A549 (cell line): ENCODE results near the gene GH2.

Source experiments
- BHLHE40 ChIP-seq: IDR thresholded peaks from 2 replicates; pipeline ENCODE4 v1.6.1; 2012; ENCODE audit warnings: low read depth, low read length, inconsistent platforms
- CTCF ChIP-seq: fragments of >200 bp; sonication (Bioruptor Twin); formaldehyde crosslinking; IDR thresholded peaks from 3 replicates; pipeline ENCODE4 v1.5.1; 2016
- JUNB ChIP-seq: fragments of >200 bp; sonication (Bioruptor Twin); formaldehyde crosslinking; IDR thresholded peaks from 2 replicates; pipeline ENCODE4 v1.6.1; 2016
- MAFK ChIP-seq: fragments of 450-650 bp; IDR thresholded peaks from 2 replicates; pipeline ENCODE4 v1.6.1; 2014; ENCODE audit not compliant: partially characterized antibody
- MAX ChIP-seq: IDR thresholded peaks from 2 replicates; pipeline ENCODE4 v1.6.1; 2012
- MYC ChIP-seq: IDR thresholded peaks from 2 replicates; pipeline ENCODE4 v1.6.1; 2012; ENCODE audit warnings: mild to moderate bottlenecking, inconsistent platforms, low read length, improper control_type of control experiment, borderline replicate concordance
- POLR2A ChIP-seq: IDR thresholded peaks from 2 replicates; pipeline ENCODE4 v1.6.1; 2012; ENCODE audit warnings: mild to moderate bottlenecking, low read length
- RAD21 ChIP-seq, 2 experiments: fragments of >200 bp in 1 of 2; sonication (Bioruptor Twin) in 1 of 2; formaldehyde crosslinking in 1 of 2; IDR thresholded peaks in 1 of 2; conservative IDR thresholded peaks in 1 of 2; 2 replicates in 1 of 2; 3 replicates in 1 of 2; pipeline ENCODE4 v1.6.1; 2012 to 2018; ENCODE audit warnings: inconsistent platforms in 1 of 2
- RARB ChIP-seq: fragments of 250-450 bp; sonication (Bioruptor Pico); IDR thresholded peaks from 2 replicates; pipeline ENCODE4 v1.8.0; 2021; ENCODE audit warnings: mild to moderate bottlenecking, moderate library complexity
- REST ChIP-seq: fragments of 200-600 bp; sonication (generic); IDR thresholded peaks from 2 replicates; pipeline ENCODE4 v1.6.1; 2016; ENCODE audit warnings: antibody characterized with exemption, mild to moderate bottlenecking, moderate library complexity
- SREBF2 ChIP-seq: fragments of 450-650 bp; IDR thresholded peaks from 2 replicates; pipeline ENCODE4 v1.6.1; 2014; ENCODE audit warnings: mild to moderate bottlenecking, moderate library complexity
- USF2 ChIP-seq: fragments of 450-650 bp; IDR thresholded peaks from 2 replicates; pipeline ENCODE4 v1.6.1; 2014; ENCODE audit warnings: antibody characterized with exemption
- ZFP36 ChIP-seq: fragments of 450-650 bp; IDR thresholded peaks from 2 replicates; pipeline ENCODE4 v1.6.1; 2014; ENCODE audit warnings: borderline replicate concordance; ENCODE audit not compliant: partially characterized antibody
- ZNF302 ChIP-seq: fragments of 250-450 bp; sonication (Bioruptor Pico); IDR thresholded peaks from 2 replicates; pipeline ENCODE4 v1.9.0; 2021; ENCODE audit warnings: inconsistent platforms, mild to moderate bottlenecking, moderate library complexity

- TF ChIP-seq CTCF: no peak
- no peak for TF ChIP-seq MAX
- no peak for TF ChIP-seq RAD21 (conservative IDR thresholded peaks at IDR 0.05 in 1 of 2, IDR thresholded peaks at IDR 0.05 in 1 of 2)
- TF ChIP-seq BHLHE40: no peak
- no peak for TF ChIP-seq MAFK
- no peak for TF ChIP-seq POLR2A
- TF ChIP-seq RARB (CRISPR knock-in tag): no peak
- TF ChIP-seq REST: no peak
- no peak for TF ChIP-seq USF2
- no peak for TF ChIP-seq SREBF2
- TF ChIP-seq MYC: no peak
- TF ChIP-seq JUNB: no peak
- no peak for TF ChIP-seq ZFP36
- TF ChIP-seq ZNF302 (CRISPR knock-in tag): no peak
Measured at GRCh38 chr17:63832014-63832413, 49.7 kb downstream of the GH2 start.
